ENCODE measurements around the gene TAAR5. TPM values are rescaled to one million over a fixed set of nuclear protein-coding genes. Genes with fewer than 3 reads are reported as not detected.

The TAAR5 gene
- total and polyA plus RNA-seq, 10 of the 15 experiments (the other 5 are each of a cell fraction or from before 2014, with no cell fraction given) = not detected

- SMC1A ChIA-PET (ENCODE audit: uncharacterized antibody, unreplicated experiment) = no interaction called here
- no peaks in the 10 kb centered on the region for H3K27me3 ChIP-seq (replicated peaks in 1 of 2; ENCODE audit: control insufficient read depth in 2 of 2, insufficient read depth in 2 of 2, low read length in 1 of 2)
- POLR2A ChIA-PET = no interaction called here
- in situ Hi-C loops (cut with MboI) (no loop called here), intact Hi-C loops (cut with micrococcal nuclease; ENCODE audit: unreplicated experiment) (no loop called here)
- CTCF ChIA-PET = interaction anchor here (2.0 kb wide), 1 partner anchor 289 kb away, joined by 6 read pairs; no protein-coding TSS in a partner anchor
- no peak for FAIRE-seq
- no peak for ATAC-seq
- H3K36me3 ChIP-seq (ENCODE audit: control insufficient read depth in 2 of 2, insufficient read depth in 2 of 2, low read length in 1 of 2) = no peaks in the 10 kb centered on the region
- RAD21 ChIA-PET (ENCODE audit: unreplicated experiment) = no interaction called here
- no peaks in the 10 kb centered on the region for H3K4me1 ChIP-seq (ENCODE audit: control insufficient read depth, insufficient read depth, low read length)
- no peak overlapping the region for H3K4me3 ChIP-seq
- DNase-seq (ENCODE audit: low read depth, low spot score) = no peak
- H3K9ac ChIP-seq (ENCODE audit: control insufficient read depth, insufficient read depth, low read length) = no peak overlapping the region
- WGBS (ENCODE audit: insufficient coverage, insufficient replicate concordance, low lambda C conversion rate, missing lambda C conversion rate) = 14% methylated on average over 6 of the region's 6 CpGs
- TF ChIP-seq RCOR1 (conservative IDR thresholded peaks at IDR 0.05; ENCODE audit: low read depth, low read length) = no peak
- no peak for TF ChIP-seq TCF12 (IDR thresholded peaks at IDR 0.05; ENCODE audit: low read depth, low read length)
- no peak for TF ChIP-seq ZNF384 (IDR thresholded peaks at IDR 0.05; ENCODE audit: borderline replicate concordance, low read depth, low read length)
- no peak for TF ChIP-seq PAX5 (IDR thresholded peaks at IDR 0.05; ENCODE audit: borderline replicate concordance, low read depth, low read length)
- no peak for TF ChIP-seq RBBP5 (conservative IDR thresholded peaks at IDR 0.05)
- no peak for TF ChIP-seq TCF3 (IDR thresholded peaks at IDR 0.05; ENCODE audit: borderline replicate concordance, insufficient read depth, low read depth, low read length)
- TF ChIP-seq YY1 (IDR thresholded peaks at IDR 0.05; ENCODE audit: low read depth, low read length) = no peak
- TF ChIP-seq NR2C2 (IDR thresholded peaks at IDR 0.05; ENCODE audit: borderline replicate concordance, control insufficient read depth, insufficient read length, low read depth) = no peak
- no peaks in the 10 kb centered on the region for H3K79me2 ChIP-seq (ENCODE audit: control insufficient read depth, insufficient read depth, low read length)
- H3K9me3 ChIP-seq (replicated peaks; ENCODE audit: control insufficient read depth, insufficient read depth, low read length) = no peaks in the 10 kb centered on the region
- no peak overlapping the region for H3K27ac ChIP-seq (ENCODE audit: control insufficient read depth, insufficient read depth)
- no peaks in the 10 kb centered on the region for H4K20me1 ChIP-seq (ENCODE audit: control insufficient read depth, insufficient read depth)
- H2AFZ ChIP-seq (ENCODE audit: control insufficient read depth, low read depth, low read length) = no peak overlapping the region
- no peak overlapping the region for H3K4me2 ChIP-seq (ENCODE audit: control insufficient read depth, insufficient read depth)
- no TSS peak for BruUV-seq (replicated peaks)
Measured at GRCh38 chr6:132568611-132569010, 20.9 kb downstream of the TAAR5 start.

GRCh38 chr6:132567566-132567965, 22.0 kb downstream of the TAAR5 start:
- in situ Hi-C loops (cut with MboI) (no loop called here), intact Hi-C loops (cut with micrococcal nuclease; ENCODE audit: unreplicated experiment) (no loop called here)
- ATAC-seq (no peak), DNase-seq (ENCODE audit: low read depth, low spot score) (no peak), FAIRE-seq (no peak)
- BruUV-seq (replicated peaks) = no TSS peak
- no peak overlapping the region for H3K4me3 ChIP-seq
- H3K9ac ChIP-seq (ENCODE audit: control insufficient read depth, insufficient read depth, low read length) = no peak overlapping the region
- CTCF ChIA-PET = interaction anchor here (2.0 kb wide), 1 partner anchor 288 kb away, joined by 6 read pairs; no protein-coding TSS in a partner anchor
- H3K36me3 ChIP-seq (ENCODE audit: control insufficient read depth in 2 of 2, insufficient read depth in 2 of 2, low read length in 1 of 2) = no peaks in the 10 kb centered on the region
- 0% methylated on average over 1 of the region's 1 CpG for WGBS (ENCODE audit: insufficient coverage, insufficient replicate concordance, low lambda C conversion rate, missing lambda C conversion rate)
- no peaks in the 10 kb centered on the region for H3K79me2 ChIP-seq (ENCODE audit: control insufficient read depth, insufficient read depth, low read length)
- H3K4me1 ChIP-seq (ENCODE audit: control insufficient read depth, insufficient read depth, low read length) = no peaks in the 10 kb centered on the region
- H3K4me2 ChIP-seq (ENCODE audit: control insufficient read depth, insufficient read depth) = no peak overlapping the region
- no peaks in the 10 kb centered on the region for H3K9me3 ChIP-seq (replicated peaks; ENCODE audit: control insufficient read depth, insufficient read depth, low read length)
- H2AFZ ChIP-seq (ENCODE audit: control insufficient read depth, low read depth, low read length) = no peak overlapping the region
- H3K27ac ChIP-seq (ENCODE audit: control insufficient read depth, insufficient read depth) = no peak overlapping the region
- no peaks in the 10 kb centered on the region for H3K27me3 ChIP-seq (replicated peaks in 1 of 2; ENCODE audit: control insufficient read depth in 2 of 2, insufficient read depth in 2 of 2, low read length in 1 of 2)
- no peaks in the 10 kb centered on the region for H4K20me1 ChIP-seq (ENCODE audit: control insufficient read depth, insufficient read depth)
- RAD21 ChIA-PET (ENCODE audit: unreplicated experiment) = no interaction called here
- SMC1A ChIA-PET (ENCODE audit: uncharacterized antibody, unreplicated experiment) = no interaction called here
- POLR2A ChIA-PET = no interaction called here
- TF ChIP-seq ZBTB33 (IDR thresholded peaks at IDR 0.05) (no peak), RELB (IDR thresholded peaks at IDR 0.05; ENCODE audit: low read depth) (no peak), CBFB (IDR thresholded peaks at IDR 0.05; ENCODE audit: low read depth) (no peak), RUNX3 (IDR thresholded peaks at IDR 0.05; ENCODE audit: low read length) (no peak), MYB (IDR thresholded peaks at IDR 0.05; ENCODE audit: borderline replicate concordance, low read depth, low read length) (no peak), ETV6 (conservative IDR thresholded peaks at IDR 0.05 in 1 of 2, IDR thresholded peaks at IDR 0.05 in 1 of 2; ENCODE audit: borderline replicate concordance in 1 of 2, low read depth in 1 of 2) (no peak), E2F4 (IDR thresholded peaks at IDR 0.05; ENCODE audit: low read depth, low read length) (no peak)

Measured in GM12878 (cell line).